HepG2 (cell line): ENCODE measurements around the gene HES7. TPM values are rescaled to one million over a fixed set of nuclear protein-coding genes. Genes with fewer than 3 reads are reported as not detected.

Source experiments
- CREB1 ChIP-seq, 2 experiments: fragments of 450-650 bp in 1 of 2; IDR thresholded peaks; 2 replicates each; pipeline ENCODE4 v1.6.1; 2016 to 2017; ENCODE audit warnings: control low read depth in 1 of 2, mild to moderate bottlenecking in 1 of 2, missing compliant biosample characterization in 1 of 2, missing genetic modification characterization in 1 of 2
- DRAP1 ChIP-seq: IDR thresholded peaks from 2 replicates; pipeline ENCODE4 v1.6.1; 2016; ENCODE audit warnings: missing genetic modification reagents, missing compliant biosample characterization
- ETV5 ChIP-seq: IDR thresholded peaks from 2 replicates; pipeline ENCODE4 v1.6.1; 2018; ENCODE audit warnings: missing biosample characterization, missing genetic modification reagents, inconsistent platforms, borderline replicate concordance
- KLF16 ChIP-seq, 2 experiments: sonication (generic) in 1 of 2; formaldehyde crosslinking in 1 of 2; IDR thresholded peaks; 2 replicates each; pipeline versions ENCODE4 v1.6.1 to v1.8.0; 2016 to 2023; ENCODE audit warnings: missing genetic modification reagents in 2 of 2, missing compliant biosample characterization in 1 of 2
- NFIC ChIP-seq: IDR thresholded peaks from 2 replicates; pipeline ENCODE4 v1.6.1; 2012; ENCODE audit warnings: mild to moderate bottlenecking, low read length, inconsistent platforms
- NR2F1 ChIP-seq, 2 experiments: fragments of 450-650 bp in 1 of 2; formaldehyde crosslinking in 1 of 2; IDR thresholded peaks; 2 replicates each; pipeline versions ENCODE4 v1.5.0 to v1.6.1; 2016 to 2020; ENCODE audit warnings: mild to moderate bottlenecking in 1 of 2, missing compliant biosample characterization in 1 of 2, missing genetic modification reagents in 1 of 2, moderate library complexity in 1 of 2
- NR3C1 ChIP-seq: sonication (generic); formaldehyde crosslinking; IDR thresholded peaks from 2 replicates; pipeline ENCODE4 v1.4.0; 2020; ENCODE audit warnings: missing genetic modification reagents
- PHF8 ChIP-seq: sonication (generic); formaldehyde crosslinking; IDR thresholded peaks from 2 replicates; pipeline ENCODE4 v1.5.0; 2020; ENCODE audit warnings: missing genetic modification reagents
- PRPF4 ChIP-seq: fragments of 200-400 bp; formaldehyde crosslinking; IDR thresholded peaks from 2 replicates; pipeline ENCODE4 v1.6.1; 2016; ENCODE audit warnings: low read length, low read depth; ENCODE audit not compliant: poor library complexity, severe bottlenecking
- THAP11 ChIP-seq: IDR thresholded peaks from 2 replicates; pipeline ENCODE4 v1.6.1; 2016; ENCODE audit warnings: missing biosample characterization, missing genetic modification reagents
- ZBTB25 ChIP-seq: IDR thresholded peaks from 2 replicates; pipeline ENCODE4 v1.6.1; 2018; ENCODE audit warnings: missing genetic modification reagents
- ZBTB7A ChIP-seq: sonication (generic); formaldehyde crosslinking; IDR thresholded peaks from 2 replicates; pipeline ENCODE4 v1.8.0; 2022; ENCODE audit warnings: mild to moderate bottlenecking, missing genetic modification reagents
- ZC3H13 ChIP-seq: sonication (generic); formaldehyde crosslinking; IDR thresholded peaks from 2 replicates; pipeline ENCODE4 v1.8.1; 2023; ENCODE audit warnings: mild to moderate bottlenecking, missing genetic modification reagents, moderate library complexity
- ZNF160 ChIP-seq: sonication (generic); formaldehyde crosslinking; IDR thresholded peaks from 2 replicates; pipeline ENCODE4 v1.8.0; 2022; ENCODE audit warnings: mild to moderate bottlenecking, inconsistent platforms, missing genetic modification reagents
- ZNF747 ChIP-seq: sonication (generic); formaldehyde crosslinking; IDR thresholded peaks from 2 replicates; pipeline ENCODE4 v1.8.1; 2023; ENCODE audit warnings: missing genetic modification reagents, mild to moderate bottlenecking, borderline replicate concordance
- ZNF792 ChIP-seq: IDR thresholded peaks from 2 replicates; pipeline ENCODE4 v1.6.1; 2016
- polyA plus RNA-seq, 8 experiments: library from polyadenylated mRNA; depleted of rRNA in 3 of 8; stranded (reverse) in 7 of 8; unstranded in 1 of 8; fragments of >200 nt; fragmentation: Illumina TruSeq in 4 of 8; extraction: Trizol in 4 of 8; gene quantifications; 2 replicates each; pipeline versions ENCODE4 v1.2.1 to v1.2.3, GENCODE V29; 2011 to 2016; ENCODE audit warnings: low read depth in 4 of 8, missing spikeins in 1 of 8, mixed read lengths in 1 of 8; ENCODE audit not compliant: insufficient read depth in 1 of 8
- total RNA-seq, 5 experiments: library from RNA; depleted of rRNA; stranded (reverse); fragments of >200 nt; fragmentation: Illumina TruSeq; extraction: Trizol; gene quantifications; 2 replicates each; pipeline ENCODE4 v1.2.3, GENCODE V29; 2016; ENCODE audit warnings: low read depth in 1 of 5
- TF ChIP-seq, protein P1 (sequence below): IDR thresholded peaks from 2 replicates; pipeline ENCODE4 v1.6.1; 2016; ENCODE audit warnings: mild to moderate bottlenecking, missing biosample characterization, missing genetic modification reagents
- TF ChIP-seq, protein P2 (sequence below): sonication (generic); formaldehyde crosslinking; IDR thresholded peaks from 2 replicates; pipeline ENCODE4 v1.9.0; 2022; ENCODE audit warnings: low read depth, missing genetic modification reagents
- TF ChIP-seq, protein P3 (sequence below): IDR thresholded peaks from 2 replicates; pipeline ENCODE4 v1.6.1; 2016; ENCODE audit warnings: control low read depth
- TF ChIP-seq, protein P4 (sequence below): IDR thresholded peaks from 2 replicates; pipeline ENCODE4 v1.6.1; 2018; ENCODE audit warnings: missing genetic modification reagents, mild to moderate bottlenecking, missing compliant biosample characterization
- TF ChIP-seq, protein P5 (sequence below): sonication (generic); formaldehyde crosslinking; IDR thresholded peaks from 2 replicates; pipeline ENCODE4 v1.4.0; 2020; ENCODE audit warnings: low read depth, mild to moderate bottlenecking, missing genetic modification reagents

HES7 gene
- total and polyA plus RNA-seq, 2 of the 13 experiments (the other 11 are each of a cell fraction or from before 2014, with no cell fraction given), result not detected

DNA sequence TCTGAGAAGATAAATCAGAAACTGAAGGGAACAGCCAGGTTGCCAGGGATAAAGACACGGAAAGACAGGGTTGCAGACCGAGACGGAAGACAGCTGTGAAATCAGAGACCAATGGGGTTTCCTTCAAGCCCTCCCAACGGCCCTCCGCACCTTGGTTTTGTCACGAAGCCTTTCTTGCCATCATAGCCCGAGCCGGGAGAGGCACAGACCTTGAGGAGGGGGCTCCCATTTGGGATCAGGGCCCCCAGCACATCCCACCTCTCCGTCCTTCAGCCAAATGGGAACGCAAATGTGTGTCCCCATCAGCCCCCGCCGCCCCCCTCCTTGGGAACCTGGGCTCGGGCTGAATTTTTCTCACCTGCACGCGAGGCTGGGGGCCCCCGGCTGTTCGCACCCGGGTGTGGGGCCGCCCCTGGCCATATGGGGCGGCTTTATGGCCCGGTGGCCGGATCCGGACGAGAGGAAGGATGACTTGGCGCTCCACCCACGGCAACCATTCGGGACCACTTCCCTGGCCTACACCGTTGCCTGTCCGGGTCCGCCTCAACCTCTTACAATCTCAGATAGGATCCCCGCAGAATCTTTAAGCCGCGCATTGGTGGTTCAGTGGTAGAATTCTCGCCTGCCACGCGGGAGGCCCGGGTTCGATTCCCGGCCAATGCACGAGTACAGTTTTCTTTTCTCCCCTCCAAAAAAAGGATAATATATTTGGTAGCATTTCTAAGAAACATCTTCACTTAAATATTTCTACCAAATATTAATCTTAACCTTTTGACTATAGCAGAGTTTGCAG lies 1.4 kb upstream of the HES7 start (continued):
- TF ChIP-seq, protein P1, sequence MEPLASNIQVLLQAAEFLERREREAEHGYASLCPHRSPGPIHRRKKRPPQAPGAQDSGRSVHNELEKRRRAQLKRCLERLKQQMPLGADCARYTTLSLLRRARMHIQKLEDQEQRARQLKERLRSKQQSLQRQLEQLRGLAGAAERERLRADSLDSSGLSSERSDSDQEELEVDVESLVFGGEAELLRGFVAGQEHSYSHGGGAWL (CRISPR knock-in tag), result no peak
- TF ChIP-seq ZBTB25, result peak; percentile 59; the same call in 1 of the 2 replicates
- TF ChIP-seq CREB1 (IDR thresholded peaks at IDR 0.05), result no peak
- TF ChIP-seq CREB1 (CRISPR knock-in tag; IDR thresholded peaks at IDR 0.05), result no peak
- peak in 1 of 2 experiments; percentile 70; a peak in 1 of 4 replicates for TF ChIP-seq KLF16 (CRISPR knock-in tag; IDR thresholded peaks at IDR 0.05)
- TF ChIP-seq, protein P2, sequence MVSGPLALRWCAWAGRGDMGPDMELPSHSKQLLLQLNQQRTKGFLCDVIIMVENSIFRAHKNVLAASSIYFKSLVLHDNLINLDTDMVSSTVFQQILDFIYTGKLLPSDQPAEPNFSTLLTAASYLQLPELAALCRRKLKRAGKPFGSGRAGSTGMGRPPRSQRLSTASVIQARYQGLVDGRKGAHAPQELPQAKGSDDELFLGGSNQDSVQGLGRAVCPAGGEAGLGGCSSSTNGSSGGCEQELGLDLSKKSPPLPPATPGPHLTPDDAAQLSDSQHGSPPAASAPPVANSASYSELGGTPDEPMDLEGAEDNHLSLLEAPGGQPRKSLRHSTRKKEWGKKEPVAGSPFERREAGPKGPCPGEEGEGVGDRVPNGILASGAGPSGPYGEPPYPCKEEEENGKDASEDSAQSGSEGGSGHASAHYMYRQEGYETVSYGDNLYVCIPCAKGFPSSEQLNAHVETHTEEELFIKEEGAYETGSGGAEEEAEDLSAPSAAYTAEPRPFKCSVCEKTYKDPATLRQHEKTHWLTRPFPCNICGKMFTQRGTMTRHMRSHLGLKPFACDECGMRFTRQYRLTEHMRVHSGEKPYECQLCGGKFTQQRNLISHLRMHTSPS (CRISPR knock-in tag), result no peak
- TF ChIP-seq, protein P3, sequence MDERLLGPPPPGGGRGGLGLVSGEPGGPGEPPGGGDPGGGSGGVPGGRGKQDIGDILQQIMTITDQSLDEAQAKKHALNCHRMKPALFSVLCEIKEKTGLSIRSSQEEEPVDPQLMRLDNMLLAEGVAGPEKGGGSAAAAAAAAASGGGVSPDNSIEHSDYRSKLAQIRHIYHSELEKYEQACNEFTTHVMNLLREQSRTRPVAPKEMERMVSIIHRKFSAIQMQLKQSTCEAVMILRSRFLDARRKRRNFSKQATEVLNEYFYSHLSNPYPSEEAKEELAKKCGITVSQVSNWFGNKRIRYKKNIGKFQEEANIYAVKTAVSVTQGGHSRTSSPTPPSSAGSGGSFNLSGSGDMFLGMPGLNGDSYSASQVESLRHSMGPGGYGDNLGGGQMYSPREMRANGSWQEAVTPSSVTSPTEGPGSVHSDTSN (CRISPR knock-in tag), result no peak
- TF ChIP-seq, protein P4, sequence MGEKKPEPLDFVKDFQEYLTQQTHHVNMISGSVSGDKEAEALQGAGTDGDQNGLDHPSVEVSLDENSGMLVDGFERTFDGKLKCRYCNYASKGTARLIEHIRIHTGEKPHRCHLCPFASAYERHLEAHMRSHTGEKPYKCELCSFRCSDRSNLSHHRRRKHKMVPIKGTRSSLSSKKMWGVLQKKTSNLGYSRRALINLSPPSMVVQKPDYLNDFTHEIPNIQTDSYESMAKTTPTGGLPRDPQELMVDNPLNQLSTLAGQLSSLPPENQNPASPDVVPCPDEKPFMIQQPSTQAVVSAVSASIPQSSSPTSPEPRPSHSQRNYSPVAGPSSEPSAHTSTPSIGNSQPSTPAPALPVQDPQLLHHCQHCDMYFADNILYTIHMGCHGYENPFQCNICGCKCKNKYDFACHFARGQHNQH, result peak; percentile 65; the same call in 1 of the 2 replicates
- TF ChIP-seq NR3C1 (CRISPR knock-in tag), result no peak
- no peak for TF ChIP-seq ZC3H13 (CRISPR knock-in tag)
- peak; percentile 48; the same call in 1 of the 2 replicates for TF ChIP-seq DRAP1 (CRISPR knock-in tag)
- 0 out of 2 replicates have a peak, but pooled peaks have one; percentile 37 for TF ChIP-seq THAP11 (CRISPR knock-in tag)
- TF ChIP-seq, protein P5, sequence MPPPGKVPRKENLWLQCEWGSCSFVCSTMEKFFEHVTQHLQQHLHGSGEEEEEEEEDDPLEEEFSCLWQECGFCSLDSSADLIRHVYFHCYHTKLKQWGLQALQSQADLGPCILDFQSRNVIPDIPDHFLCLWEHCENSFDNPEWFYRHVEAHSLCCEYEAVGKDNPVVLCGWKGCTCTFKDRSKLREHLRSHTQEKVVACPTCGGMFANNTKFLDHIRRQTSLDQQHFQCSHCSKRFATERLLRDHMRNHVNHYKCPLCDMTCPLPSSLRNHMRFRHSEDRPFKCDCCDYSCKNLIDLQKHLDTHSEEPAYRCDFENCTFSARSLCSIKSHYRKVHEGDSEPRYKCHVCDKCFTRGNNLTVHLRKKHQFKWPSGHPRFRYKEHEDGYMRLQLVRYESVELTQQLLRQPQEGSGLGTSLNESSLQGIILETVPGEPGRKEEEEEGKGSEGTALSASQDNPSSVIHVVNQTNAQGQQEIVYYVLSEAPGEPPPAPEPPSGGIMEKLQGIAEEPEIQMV (CRISPR knock-in tag), result peak; percentile 33; the same call in 1 of the 2 replicates
- no peak for TF ChIP-seq ZNF160 (CRISPR knock-in tag)
- peak; percentile 37; the same call in 1 of the 2 replicates for TF ChIP-seq NFIC
- no peak for TF ChIP-seq ETV5 (CRISPR knock-in tag)
- no peak for TF ChIP-seq ZBTB7A (CRISPR knock-in tag)
- TF ChIP-seq PHF8 (CRISPR knock-in tag), result peak; percentile 46; the same call in 1 of the 2 replicates
- TF ChIP-seq PRPF4, result peak; percentile 20
- peak; percentile 58; the same call in 1 of the 2 replicates for TF ChIP-seq ZNF747 (CRISPR knock-in tag)
- 0 out of 4 replicates have a peak, but pooled peaks of 1 of the 2 experiments have one; percentile 18 for TF ChIP-seq NR2F1 (CRISPR knock-in tag; IDR thresholded peaks at IDR 0.05)
- peak; percentile 40; the same call in 1 of the 2 replicates for TF ChIP-seq ZNF792
